T-helper 22 cell (primary cell): ENCODE data around the gene MYL3.
"Not testable (repeated sequence)": the region's sequence is repeated elsewhere in the genome, so short reads cannot be mapped to it uniquely, and the experiment has no call there.

Source experiments
- DNase-seq: peaks from one replicate; pipeline ENCODE4 v3.0.0-alpha.2; 2020; ENCODE audit warnings: low read depth

The MYL3 gene

DNA sequence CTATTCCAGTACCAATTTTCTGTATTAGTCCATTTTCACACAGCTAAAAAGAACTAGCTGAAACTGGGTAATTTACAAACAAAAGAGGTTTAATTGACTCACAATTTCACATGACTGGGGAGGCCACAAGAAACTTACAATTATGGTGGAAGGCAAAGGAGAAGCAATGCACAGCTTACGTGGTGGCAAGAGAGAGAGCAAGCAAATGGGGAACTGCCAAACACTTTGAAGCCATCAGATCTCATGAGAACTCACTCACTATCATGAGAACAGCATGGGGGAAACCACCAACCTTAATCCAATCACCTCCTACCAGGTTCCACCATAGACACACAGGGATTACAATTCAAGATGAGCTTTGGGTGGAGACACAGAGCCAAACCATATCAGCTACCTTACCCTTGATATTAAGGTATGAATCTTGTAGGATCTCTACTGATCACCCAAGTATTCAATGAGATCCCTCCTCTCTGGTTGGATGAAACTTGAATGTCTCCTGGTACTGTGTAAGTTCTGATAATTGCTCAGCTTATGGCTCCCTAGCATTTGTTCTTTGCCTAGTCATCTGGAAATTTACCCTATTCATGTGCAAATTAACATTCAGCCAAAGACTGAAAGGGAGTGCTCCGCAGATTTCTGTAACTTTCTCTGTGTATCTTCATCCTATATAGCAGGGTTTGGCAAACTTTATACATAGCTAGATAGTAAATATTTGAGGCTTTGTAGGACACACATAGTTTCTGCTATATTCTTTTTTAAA lies 38.9 kb downstream of the MYL3 start:
- DNase-seq = no peak

DNA sequence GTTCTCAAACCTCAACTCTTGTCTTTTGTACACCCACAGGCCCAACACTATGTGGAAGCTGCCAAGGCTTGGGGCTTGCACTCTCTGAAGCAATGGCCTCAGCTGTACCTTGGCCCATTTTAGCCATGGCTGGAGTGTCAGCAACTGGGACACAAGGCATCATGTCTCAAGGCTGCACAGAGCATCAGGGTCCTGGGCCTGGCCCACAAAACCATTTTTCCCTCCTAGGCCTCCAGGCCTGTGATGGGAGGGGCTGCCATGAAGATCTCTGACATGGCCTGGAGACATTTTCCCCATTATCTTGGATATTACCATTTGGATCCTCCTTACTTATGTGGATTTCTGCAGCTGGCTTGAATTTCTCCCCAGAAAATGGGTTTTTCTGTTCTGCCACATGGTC lies 39.9 kb downstream of the MYL3 start:
- not testable (repeated sequence) for DNase-seq

DNA sequence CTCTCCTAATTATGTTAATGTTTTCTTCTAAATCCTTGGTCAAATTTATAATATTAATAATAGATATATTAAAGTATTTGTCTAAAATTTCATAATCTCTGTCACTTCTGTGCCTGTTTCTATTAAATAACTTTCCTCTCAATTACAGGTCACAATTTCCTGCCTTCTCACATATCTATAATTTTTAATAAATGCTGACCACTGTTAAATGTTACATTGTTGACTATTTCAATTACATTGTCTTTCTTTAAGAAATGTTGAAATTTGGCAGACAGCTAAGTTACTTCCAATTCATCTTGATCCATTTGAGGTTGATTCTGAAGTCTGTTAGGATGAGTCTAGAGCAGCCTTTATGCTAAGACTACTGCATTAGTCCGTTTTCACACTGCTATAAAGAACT lies 41.7 kb downstream of the MYL3 start:
- DNase-seq = no peak

DNA sequence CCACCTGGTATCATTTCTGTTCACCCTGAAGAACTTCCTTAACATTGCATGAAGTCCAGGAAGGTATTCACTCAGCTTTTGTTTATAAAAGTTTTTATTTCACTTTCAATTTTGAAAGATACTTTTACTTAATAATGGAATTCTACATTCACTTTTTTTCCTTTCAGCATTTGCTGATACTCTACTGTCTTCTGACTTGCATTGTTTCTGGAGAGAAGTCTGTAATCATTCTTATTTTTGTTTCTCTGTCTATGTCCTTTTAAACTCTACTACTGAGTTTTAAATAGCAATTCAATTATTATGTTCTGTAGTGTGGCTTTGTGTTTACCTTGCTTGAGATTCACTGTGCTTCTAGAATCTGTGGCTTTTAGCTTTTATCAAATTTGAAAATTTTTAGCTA lies 42.4 kb downstream of the MYL3 start:
- DNase-seq = no peak

DNA sequence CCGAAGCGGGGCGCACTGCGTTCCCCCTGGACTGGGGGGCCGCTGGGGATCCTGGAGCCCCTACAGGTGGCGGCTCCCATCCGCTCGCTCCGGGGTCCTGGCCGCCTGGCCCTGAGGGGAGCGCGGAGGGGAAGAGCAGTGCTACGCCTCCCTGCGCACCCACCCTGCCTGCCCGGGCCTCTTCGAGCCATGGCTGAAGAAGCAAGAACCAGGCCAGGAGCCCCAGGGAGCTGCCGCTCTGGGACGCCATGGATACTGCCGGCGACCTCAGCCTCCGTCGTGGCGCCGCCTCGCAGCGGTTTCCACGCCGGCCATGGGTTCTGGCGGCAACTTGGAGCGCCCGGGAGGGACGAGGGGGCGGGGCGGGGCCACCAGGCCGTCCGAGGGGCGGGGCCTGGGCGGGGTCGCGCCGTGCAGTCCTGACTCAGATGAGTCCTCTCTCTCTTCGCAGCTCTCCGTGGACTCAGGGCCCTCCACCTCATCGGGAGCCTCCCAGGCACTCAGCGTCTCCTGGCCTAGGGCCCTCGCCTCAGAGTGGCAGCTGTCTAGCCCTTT lies 50.9 kb downstream of the MYL3 start:
- peak; percentile 50 for DNase-seq

DNA sequence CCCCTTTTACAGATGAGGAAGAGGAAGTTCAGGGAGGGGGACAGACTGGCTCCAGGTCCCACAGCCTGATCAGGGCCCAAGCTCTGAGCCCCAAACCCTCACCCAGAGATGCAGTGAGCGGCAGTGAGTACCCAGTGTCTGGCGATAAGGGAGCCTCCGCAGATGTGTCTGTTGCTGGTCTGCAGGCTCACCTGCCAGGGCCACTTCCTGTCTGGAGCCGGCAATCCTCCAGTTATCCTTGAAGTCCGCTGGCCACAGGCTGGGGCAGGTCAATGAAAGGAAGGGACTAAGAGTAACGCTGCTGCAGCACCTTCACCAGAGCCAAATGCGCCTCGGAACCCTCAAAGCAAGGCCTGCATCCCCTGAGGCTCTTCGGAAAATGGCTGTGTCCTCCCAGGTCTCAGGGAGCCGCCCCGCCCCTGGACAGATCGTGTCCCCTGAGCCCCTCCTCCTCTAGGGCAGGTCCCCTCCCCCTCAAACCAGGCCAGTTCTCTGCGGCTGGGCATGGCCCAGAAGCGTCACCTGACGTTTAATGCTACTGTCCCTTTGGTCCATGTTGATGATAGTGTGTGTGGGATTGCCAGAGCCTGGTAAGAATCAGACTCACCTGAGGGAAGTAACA lies 51.5 kb downstream of the MYL3 start:
- DNase-seq = no peak

DNA sequence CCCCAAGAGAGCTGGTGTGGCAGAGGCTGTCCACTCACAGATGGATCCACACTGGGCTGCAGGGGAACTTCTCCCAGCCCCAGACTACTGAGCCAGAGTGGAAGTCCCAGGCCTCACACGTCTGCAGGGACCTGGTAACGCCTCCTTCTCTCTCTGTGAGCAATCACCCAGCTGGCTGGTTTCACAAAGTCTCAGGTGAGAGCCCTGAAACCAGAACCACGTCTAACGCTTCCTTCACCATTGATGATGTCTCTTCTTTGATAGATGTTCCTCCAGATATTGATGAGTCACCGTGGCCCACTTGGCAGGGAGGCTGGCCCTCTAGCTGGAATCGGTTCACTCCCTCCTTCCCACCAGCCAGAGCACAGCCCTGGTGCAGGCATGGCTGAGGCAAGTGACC lies 54.5 kb downstream of the MYL3 start:
- not testable (repeated sequence) for DNase-seq
